HG02884 (cell line): ENCODE results near the gene LIN7C.
"Not testable (repeated sequence)": the region's sequence is repeated elsewhere in the genome, so short reads cannot be mapped to it uniquely, and the experiment has no call there.

Experiments
- ATAC-seq: cut with Tn5 transposase; IDR thresholded peaks from one replicate; pipeline ENCODE4 v1.9.1; 2021; ENCODE audit warnings: mild to moderate bottlenecking, moderate library complexity; ENCODE audit not compliant: unreplicated experiment

The LIN7C gene

DNA sequence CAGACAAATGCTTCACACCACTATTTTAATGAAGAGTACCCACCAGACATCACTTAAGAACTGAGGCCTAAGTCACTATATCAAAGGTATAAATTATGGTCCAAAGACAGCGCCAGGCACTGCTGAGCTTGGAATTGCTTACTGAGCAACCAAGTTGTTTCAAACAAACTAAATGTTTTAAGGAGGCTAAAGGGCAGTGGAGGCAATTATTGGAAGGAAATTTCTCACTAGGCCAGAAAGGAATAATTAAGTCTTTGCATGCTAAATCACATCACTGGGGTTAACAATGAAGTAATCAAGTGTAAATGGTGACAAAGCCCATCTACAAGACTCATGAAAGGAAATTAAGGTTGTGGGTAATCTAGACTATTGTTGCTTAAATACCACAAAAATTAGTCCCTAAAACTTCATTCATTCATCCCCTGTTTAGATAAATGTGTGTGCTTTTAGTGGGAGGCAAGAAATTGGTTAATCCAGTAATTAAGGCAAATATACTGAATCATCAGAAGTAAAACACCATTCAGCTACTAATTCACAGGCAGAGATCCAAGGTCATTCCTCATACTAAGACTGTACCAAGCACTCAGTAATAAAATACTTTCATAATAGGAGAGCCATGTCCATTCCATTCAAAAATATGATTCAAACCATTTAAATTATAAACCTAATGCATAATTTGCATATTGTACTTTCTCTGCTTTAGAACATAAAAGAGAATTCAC is 55.2 kb downstream of the LIN7C start:
- no peak for ATAC-seq

DNA sequence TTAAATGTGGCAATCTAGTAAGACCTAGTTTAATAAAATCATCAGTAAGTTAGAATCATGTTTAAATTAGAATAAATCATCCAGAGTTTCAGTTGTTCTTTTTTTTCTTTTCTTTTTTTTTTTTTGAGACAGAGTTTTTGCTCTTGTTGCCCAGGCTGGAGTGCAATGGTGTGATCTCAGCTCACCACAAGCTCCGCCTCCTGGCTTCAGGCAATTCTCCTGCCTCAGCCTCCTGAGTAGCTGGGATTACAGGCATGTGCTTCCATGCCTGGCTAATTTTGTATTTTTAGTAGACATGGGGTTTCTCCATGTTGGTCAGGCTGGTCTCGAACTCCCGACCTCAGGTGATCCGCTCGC is 58.4 kb downstream of the LIN7C start:
- not testable (repeated sequence) for ATAC-seq

- ATAC-seq, result no peak
Measured at GRCh38 chr11:27447288-27448183, 59.0 kb downstream of the LIN7C start.

DNA sequence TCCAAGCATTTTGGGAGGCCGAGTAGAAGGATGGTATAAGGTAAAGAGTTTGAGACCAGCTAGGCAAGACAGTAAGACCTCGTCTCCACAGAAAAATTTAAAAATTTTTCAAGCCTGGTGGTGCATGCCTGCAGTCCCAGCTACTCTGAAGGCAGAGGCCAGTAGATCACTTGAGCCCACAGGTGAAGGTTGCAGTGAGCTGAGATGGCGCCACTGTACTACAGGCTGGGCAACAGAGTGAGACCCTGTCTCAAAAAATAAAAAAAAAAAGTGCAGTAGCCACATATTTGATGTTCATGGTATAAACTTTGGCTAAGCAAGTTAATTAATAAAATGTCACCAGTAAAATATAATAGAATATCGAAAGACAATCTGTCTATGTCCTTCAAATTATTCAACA is 60.9 kb downstream of the LIN7C start:
- ATAC-seq, result no peak

DNA sequence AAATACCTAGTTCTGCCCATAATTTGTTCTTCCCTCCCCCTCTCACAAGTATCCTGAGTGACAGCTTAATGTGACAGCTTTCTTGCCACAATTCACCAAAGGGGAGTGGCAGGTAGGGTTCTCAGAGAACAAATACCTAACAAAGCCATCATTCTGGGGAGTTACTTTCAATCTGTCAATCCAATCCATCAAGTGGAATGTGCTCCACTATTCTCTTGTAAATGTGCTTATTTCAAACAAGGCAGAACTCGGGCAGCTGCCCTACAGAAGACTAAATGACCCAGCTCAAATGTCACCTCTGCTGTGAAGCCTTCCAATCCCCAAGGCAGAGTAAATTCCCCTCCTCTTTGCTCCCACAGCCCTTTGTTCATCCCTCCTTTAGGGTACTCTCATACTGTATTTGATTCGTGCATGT is 61.8 kb downstream of the LIN7C start:
- no peak for ATAC-seq
